DMS153 (cell line): ENCODE results near the gene SERTAD4.
"Not testable (repeated sequence)": the region's sequence is repeated elsewhere in the genome, so short reads cannot be mapped to it uniquely, and the experiment has no call there.

Experiments
- DNase-seq: peaks from one replicate; lab custom pipeline; 2025; lab: John Stamatoyannopoulos, UW

The SERTAD4 gene

GRCh38 chr1:210260096-210260495, 27.5 kb downstream of the SERTAD4 start:
- no peak for DNase-seq

- no peak for DNase-seq
Observed at GRCh38 chr1:210262167-210262896, 29.7 kb downstream of the SERTAD4 start.

- no peak for DNase-seq
Observed at GRCh38 chr1:210262897-210263272, 30.3 kb downstream of the SERTAD4 start.

GRCh38 chr1:210263963-210264362, 31.4 kb downstream of the SERTAD4 start:
- DNase-seq = no peak

- DNase-seq = no peak
Observed at GRCh38 chr1:210264496-210265380, 32.1 kb downstream of the SERTAD4 start.

- not testable (repeated sequence) for DNase-seq
Observed at GRCh38 chr1:210265392-210265955, 32.9 kb downstream of the SERTAD4 start.

- no peak for DNase-seq
Observed at GRCh38 chr1:210269981-210270380, 37.4 kb downstream of the SERTAD4 start.

- DNase-seq = no peak
Observed at GRCh38 chr1:210272666-210273065, 40.1 kb downstream of the SERTAD4 start.

- DNase-seq = no peak
Observed at GRCh38 chr1:210280221-210280620, 47.6 kb downstream of the SERTAD4 start.

GRCh38 chr1:210288116-210288515, 55.5 kb downstream of the SERTAD4 start:
- no peak for DNase-seq

- DNase-seq = no peak
Observed at GRCh38 chr1:210289248-210289647, 56.7 kb downstream of the SERTAD4 start.

GRCh38 chr1:210291081-210291764, 58.6 kb downstream of the SERTAD4 start:
- DNase-seq = no peak

GRCh38 chr1:210291786-210292230, 59.2 kb downstream of the SERTAD4 start:
- no peak for DNase-seq

GRCh38 chr1:210292231-210292871, 59.8 kb downstream of the SERTAD4 start:
- DNase-seq = peak; percentile 45

- no peak for DNase-seq
Observed at GRCh38 chr1:210293171-210293607, 60.6 kb downstream of the SERTAD4 start.

GRCh38 chr1:210294999-210295745, 62.6 kb downstream of the SERTAD4 start:
- DNase-seq = peak; percentile 98
